ENCODE measurements around the gene PWP1.
"Not testable (repeated sequence)": the region's sequence is repeated elsewhere in the genome, so short reads cannot be mapped to it uniquely, and the experiment has no call there.

The PWP1 gene

DNA sequence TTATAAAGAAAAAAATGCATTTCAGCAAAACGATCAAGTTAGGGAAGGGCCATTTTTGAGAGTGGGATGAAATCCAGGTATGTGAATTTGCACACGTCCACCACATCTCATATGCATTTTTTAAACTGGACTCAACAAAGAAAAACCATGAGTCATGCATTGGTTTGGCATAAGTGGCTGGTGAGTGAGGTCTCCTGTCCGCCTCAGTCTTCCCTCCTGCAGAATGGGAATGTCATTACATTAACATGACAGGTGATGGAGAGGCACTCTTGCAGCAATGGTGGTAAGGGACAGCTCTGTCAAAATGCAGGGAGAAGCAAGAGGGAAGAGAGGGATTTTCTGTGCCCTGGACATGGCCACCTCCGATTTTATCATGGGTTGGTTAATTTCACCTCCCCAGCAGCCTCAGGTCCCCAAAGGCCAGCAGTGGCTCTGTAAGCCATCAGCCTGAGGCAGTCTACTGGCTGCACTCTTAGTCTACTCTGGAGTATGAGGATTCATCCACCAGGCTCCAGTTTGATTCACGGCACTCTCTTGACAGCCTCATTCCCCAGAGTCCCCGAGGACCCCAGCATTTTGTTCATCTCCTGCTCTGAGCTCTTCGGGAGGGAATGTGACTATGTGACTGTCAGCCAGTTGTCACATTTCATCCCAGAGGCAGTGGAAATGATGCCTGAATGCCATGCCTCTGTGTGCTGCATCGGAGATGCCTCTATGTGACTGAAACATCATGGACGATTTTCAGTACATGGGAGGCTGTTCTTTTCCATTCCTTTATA, 17.1 kb upstream of the PWP1 start:
- no peak for DNase-seq

DNA sequence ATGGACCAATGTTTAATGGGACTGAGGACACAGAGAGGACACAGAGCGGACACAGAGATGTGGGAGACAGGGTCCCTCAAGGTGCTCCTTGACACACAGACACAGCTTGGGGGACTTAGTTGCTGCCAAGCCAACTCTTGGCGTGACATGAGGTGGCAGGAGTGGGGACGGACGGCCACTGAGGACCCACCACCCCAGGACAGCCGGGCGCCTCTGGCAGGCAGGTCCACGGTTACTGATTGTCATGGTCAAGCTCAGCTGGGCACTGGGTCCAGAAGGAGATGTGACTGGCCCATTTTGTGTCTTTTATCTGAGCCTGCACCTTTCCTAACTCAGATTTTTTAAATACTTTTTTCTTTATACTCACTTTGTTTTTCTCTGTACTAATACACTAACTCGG, 15.7 kb upstream of the PWP1 start:
- DNase-seq = no peak

DNA sequence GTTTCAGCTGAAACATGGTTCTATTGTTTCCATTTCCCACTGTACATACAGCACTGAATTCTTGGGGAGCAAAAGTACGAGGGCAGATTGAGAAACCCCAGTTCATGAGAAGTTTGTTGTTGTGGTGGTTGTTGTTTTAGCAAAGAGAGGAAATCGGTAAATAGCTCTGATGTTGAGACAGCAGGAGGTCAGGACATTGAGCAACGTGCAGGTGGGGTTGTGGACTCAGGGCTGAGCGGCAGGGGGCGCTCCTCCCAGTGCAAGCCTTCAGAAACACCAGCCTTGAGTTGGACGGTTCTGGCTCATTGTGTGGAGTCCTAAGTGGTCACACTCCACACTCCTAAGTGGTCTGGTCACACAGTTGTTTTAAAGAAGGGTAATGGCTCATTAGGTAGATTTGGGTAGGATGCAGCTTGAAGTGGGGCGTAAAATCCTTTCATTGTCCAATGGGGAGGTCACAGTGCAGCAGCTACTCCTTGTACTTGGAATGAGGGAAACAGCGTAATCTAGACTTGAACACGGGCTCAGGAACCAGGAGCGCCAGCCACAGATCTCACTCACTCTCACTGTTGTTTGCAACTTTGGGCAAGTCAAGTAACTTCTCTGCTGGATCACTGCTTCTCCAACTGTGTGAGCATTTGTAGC, 14.5 kb upstream of the PWP1 start:
- peak in 1 of 2 donors; percentile 9 for DNase-seq

DNA sequence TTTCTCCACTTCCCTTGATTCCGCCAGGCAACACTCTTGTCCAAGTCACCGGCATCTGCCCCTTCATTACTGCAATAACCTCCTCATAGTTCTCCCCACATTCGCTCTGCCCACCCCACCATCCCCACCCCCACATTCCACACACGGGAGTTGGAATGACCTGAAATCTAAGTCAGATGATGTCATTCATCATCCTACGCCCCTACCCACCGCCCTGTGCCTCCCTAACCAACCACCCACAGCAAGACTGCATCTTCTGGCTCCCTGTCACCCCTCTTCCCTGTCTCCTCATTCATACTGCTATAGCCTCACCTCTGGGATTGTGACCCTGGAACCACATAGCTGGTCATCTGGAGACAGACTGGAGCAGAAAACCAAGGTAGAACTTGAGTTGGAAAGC, 7.9 kb upstream of the PWP1 start:
- DNase-seq = no peak

DNA sequence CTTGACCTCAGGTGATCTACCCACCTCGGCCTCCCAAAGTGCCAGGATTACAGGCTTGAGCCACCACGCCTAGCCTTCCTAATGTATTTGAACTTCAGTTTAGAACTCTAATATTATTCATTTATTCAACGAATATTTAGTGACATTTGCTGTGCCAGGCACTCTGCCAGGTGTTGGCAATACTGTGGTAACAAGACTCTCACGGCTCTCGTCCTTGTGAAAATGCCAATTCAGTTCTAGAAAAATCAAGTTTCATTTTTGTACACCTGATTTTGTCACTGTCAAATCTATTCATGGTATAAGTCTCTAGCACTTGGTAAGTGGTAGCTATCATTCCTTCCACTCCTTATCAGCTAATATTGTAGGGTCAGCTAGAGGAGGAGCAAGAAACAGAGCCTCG, 6.3 kb upstream of the PWP1 start:
- DNase-seq = no peak

DNA sequence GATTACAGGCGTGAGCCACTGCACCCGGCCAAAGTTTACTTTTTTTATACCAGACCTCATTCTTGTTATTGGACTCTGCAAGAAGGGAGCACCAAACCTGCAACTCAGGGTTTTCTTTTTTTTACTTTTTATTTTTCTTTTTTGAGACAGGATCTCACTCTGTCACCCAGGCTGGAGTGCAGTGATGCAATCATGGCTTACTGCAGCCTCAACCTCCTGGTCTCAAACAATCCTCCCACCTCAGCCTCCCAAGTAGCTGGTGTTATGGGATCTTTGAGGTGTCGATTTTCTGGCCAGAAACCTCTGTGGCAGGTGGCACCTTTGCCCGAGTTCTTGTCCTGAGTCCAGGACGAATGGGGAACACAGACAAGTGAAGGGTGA, 4.2 kb upstream of the PWP1 start:
- no peak for DNase-seq

DNA sequence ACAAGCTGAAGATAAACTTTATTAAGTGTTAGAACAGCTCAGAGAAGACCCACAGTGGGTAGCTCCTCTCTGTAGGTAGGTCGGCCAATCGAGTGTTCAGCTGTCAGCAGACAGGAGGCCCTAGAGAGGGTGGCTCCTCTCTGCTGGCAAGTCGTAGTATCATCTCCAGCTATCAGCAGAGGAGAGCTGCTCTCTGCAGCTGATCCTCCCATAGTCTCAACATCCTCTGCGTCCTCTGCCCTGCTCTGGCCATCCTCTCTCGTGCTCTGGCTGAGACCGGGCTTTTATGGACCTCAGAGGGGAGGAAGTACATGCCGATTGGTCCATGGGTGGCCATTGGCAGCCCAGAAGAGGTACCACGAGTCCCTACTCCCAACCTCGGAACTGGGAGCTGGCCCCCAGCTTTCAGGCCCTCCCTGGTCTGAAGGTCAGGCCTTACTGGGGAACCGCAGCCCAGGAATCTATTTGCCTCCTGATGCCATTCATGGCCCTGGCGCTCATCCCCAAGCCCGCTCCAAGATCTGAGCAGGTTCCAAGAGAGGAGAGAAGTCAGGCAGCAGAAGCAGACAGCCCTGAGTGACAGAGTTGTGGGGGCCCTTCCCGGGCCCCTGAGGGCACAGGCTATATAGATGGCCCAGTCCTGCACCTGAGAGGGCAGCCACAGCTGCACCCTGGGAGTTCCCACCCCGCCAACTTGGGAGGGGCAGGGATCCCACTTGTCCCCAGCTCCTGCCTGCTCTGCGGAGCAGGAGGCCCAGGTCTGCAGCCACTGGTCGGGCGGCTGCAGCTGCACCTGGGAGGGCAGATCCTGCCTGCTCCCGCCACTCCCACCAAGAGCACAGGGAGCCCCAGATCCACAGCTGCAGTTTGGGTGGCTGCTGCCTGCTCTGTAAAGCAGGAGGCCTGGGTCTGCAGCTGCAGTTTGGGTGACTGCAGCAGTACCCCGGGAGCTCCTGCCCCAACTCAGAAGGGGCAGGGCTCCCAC, 3.5 kb upstream of the PWP1 start:
- DNase-seq = no peak

DNA sequence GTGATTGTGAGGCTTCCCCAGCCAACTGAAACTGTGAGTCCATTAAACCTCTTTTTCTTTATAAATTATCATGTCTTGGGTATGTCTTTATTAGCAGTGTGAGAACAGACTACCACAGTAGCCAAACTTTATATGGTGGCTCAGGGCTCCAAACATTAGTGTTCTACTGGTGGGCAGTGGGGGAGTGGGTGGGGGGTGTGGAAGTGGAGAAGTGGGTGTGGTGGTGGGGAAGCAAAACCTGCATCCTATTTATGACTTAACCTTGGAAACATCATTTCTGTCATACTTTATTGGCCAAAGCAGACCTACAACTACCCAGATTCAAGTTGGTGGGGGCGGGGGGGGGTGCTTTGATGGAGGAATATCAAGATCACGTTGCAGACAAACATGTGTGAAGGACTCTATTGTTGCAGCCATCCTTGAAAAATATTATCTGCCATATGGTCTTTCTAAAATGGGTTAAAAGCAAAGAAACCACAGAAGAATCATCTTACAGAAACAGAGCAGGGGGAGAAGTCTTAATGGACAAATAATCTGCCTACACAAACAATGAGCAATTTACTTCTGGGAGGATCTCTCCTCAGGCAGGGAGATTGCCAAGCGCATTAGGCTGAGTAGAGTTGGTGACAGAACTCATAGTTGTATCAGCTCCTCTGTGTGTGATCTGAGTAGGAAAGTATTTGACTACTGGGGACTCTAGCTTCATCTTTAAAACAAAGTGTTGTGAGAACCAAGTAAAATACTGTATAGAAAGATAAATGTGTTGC, 1.4 kb upstream of the PWP1 start:
- no peak for DNase-seq

DNA sequence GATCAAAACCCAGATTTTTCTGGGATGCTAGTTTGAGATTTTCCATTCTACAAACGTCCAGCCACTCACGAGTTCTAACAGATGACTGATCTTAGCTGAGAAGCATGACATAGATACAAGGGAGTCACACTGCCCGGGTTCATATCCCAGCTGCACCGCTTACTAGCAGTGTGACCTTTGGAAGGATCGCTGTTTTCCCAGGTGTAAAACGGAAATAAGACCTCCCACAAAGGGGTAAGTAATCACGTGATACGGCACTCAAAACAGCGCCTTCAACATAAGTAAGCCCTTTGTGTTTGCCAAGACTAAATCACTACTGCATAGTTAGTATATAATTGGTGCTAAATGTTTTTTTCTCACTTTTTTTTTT, 624 bp upstream of the PWP1 start:
- peak; percentile 11 to 32 for DNase-seq

DNA sequence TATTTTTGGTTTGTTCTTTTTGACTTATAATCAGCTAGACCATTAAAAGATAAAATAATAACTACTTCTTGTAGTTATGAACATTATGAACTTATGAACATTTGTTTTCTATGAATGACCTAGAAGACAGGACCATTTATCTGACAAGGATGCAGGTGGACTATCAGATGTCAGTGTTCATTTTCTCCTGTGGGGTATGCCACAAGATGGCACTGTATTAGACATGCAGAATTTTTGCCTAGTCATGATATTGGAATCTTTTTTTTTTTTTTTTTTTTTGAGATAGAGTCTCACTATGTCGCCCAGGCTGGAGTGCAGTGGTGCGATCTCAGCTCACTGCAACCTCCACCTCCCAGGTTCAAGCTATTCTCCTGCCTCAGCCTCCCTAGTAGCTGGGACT, 10.2 kb downstream of the PWP1 start:
- not testable (repeated sequence) for DNase-seq

DNA sequence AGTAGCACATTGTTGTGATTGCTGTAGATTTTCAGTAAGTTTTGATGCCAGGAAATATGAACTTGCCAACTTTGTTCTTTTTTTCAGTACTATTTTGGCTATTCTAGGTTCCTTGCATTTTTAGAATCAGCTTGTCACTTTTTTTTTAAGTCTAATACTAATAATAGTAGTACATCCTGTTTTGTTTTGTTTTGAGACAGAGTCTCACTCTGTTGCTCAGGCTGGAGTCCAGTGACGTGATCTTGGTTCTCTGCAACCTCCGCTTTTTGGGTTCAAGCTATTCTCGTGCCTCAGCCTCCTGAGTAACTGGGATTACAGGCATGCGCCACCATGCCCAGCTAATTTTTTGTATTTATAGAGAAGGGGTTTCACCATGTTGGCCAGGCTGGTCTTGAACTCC, 16.5 kb downstream of the PWP1 start:
- DNase-seq = no peak

DNA sequence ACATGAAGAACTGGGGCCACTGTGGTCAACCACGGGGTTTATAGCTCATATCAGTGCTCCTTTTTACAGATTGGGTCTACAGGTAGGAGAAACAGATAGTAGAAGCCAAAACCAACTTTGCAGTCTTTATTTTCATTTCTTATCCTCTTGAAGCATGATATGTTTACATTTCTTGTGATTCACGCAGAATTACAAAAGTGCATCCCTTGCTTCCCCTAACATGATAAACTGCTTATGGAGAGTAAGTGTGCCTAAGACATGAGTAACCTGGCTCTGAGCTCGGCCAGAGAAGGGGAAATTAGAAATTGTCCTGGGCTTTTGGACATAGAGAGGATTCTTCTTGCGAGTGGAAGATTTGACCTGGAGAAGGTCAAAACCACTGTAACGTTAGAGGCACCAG, 18.4 kb downstream of the PWP1 start:
- no peak for DNase-seq

DNA sequence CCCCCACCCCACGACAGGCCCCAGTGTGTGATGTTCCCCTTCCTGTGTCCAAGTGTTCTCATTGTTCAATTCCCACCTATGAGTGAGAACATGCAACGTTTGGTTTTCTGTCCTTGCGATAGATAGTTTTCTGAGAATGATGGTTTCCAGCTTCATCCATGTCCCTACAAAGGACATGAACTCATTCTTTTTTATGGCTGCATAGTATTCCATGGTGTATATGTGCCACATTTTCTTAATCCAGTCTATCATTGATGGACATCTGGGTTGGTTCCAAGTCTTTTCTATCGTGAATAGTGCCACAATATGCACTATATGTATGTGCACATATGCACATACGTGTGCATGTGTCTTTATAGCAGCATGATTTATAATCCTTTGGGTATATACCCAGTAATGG, 19.9 kb downstream of the PWP1 start:
- DNase-seq = not testable (repeated sequence)

DNA sequence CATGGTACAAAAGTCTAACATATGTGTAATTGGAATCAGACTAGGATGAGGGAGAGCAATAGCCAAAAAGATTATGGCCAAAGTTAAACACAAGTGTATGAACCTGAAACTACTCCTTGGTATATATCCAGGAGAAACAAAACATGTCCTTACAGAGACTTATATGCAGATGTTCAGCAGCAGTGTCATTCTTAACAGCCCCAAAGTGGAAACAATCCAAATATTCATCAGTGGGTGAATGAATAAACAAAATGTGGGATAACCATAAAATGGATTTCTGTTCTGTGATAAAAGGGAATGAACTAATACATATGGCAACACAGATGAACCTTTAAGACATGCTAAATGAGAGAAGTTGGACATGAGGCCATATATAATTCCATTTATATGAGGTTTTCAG, 30.2 kb downstream of the PWP1 start:
- DNase-seq = no peak

DNA sequence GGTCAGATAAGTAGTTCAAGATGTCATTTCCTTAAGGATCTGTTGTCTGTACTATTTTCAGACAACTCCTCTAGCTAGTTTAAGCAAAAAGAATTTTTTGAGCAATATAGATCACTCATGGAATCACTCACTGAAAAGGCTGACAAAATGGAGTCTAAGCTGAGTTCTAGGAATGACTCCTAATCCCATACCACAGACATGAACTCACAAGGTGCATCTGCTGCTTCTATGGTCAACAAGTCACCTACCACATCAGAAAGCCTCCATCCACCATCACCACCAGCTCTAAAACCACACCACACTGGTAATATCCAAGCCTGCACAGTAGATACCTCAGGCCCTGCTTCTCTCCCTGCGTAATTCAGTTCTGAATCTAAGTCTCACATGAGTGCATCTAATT, 33.0 kb downstream of the PWP1 start:
- DNase-seq = no peak

DNA sequence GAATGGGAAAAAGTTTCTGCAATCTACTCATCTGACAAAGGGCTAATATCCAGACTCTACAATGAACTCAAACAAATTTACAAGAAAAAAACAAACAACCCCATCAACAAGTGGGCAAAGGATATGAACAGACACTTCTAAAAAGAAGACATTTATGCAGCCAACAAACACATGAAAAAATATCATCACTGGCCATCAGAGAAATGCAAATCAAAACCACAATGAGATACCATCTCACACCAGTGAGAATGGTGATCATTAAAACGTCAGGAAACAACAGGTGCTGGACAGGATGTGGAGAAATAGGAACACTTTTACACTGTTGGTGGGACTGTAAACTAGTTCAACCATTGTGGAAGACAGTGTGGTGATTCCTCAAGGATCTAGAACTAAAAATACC, 41.7 kb downstream of the PWP1 start:
- DNase-seq = not testable (repeated sequence)

DNA sequence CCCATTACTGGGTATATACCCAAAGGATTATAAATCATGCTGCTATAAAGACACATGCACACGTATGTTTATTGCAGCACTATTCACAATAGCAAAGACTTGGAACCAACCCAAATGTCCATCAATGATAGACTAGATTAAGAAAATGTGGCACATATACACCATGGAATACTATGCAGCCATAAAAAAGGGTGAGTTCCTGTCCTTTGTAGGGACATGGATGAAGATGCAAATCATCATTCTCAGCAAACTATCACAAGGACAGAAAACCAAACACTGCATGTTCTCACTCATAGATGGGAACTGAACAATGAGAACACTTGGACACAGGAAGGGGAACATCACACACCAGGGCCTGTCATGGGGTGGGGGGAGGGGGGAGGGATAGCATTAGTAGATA, 42.1 kb downstream of the PWP1 start:
- DNase-seq = not testable (repeated sequence)

DNA sequence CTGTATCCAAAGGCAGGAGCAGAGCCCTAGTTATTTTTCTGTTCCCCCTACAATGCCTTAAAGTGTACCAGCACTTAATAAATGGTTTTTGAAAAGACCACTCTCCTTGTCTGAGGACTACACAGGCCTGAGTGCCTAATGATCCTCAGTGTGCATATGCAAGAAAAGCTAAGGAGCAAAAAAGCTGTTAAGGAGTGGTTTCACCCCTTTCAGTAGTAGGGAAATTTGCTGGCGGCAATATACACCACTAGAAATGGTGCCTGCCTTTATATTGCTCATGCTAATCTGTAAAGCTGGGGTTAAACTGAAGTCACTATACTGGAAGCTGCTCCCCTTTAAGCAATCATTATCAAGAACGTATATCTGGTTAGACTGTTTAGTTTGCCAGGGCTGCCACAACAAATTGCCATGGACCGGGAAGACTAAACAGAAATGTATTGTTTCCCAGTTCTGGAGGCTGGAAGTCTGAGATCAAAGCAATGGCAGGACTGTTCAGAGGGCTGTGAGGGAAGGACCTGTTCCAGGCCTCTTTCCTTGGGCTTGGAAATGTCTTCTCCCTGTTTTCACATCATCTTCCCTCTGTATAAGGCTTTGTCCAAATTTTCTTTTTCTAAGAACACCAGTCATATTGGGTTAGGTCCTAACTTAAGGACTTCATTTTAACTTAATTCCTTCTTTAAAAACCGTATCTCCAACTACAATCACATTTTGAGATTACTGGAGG, 45.2 kb downstream of the PWP1 start:
- DNase-seq = no peak

DNA sequence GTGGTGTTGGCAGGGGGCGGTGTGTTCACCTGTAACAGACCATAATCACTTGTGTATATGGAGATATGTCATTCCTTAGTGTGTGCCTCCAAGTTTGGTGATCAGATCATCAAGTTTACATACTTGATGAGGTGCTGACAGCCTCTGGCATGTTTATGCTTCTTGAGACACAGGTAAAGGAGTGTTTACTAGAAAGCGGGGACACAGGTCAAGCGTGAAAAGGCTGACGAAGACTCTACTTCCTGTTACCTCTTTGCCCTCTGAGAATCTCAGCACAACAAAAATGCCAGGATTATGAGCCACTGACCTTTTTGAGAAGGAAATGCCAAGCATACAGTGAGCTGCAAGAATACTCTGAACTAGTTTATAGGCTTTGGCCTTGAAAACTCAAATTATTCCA, 45.8 kb downstream of the PWP1 start:
- DNase-seq = no peak

DNA sequence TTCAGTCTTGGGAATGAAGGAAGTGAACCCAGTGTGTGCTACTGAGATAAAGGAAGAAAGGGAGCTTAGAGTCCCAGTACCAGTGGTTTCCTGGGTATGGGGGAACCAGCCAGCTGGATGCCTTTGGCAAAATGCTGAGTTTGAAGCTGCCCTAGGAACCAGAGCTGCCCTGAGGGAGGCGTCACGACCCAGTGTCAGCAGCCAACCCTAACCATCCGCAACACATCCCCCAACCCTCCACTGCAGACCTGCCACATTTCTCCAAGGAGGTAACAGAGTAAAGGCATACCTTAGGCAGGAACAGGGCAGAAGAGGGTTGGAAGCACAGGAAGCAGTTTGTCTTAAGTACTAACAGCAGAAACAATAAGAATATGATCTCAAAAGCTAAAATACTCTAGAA, 46.8 kb downstream of the PWP1 start:
- DNase-seq = no peak

DNA sequence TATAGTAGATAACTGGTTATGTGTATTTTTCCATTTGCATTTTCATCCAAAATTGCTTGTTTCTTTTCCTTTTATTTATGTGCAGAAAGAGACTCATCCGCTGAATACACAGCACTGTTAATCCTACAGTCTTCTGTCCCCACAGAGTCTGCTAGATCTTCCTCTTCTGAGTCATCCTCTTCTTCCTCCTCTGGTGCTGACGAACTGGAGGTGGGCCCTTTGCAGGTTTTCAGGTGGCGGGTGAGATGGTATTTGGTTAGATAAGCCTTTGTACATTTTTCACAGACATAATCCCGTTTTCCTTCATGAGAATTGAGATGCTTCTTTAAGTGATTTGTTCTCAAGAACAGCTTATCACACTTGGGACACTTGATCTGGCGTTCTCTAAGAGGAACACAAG, 48.5 kb downstream of the PWP1 start:
- no peak for DNase-seq

DNA sequence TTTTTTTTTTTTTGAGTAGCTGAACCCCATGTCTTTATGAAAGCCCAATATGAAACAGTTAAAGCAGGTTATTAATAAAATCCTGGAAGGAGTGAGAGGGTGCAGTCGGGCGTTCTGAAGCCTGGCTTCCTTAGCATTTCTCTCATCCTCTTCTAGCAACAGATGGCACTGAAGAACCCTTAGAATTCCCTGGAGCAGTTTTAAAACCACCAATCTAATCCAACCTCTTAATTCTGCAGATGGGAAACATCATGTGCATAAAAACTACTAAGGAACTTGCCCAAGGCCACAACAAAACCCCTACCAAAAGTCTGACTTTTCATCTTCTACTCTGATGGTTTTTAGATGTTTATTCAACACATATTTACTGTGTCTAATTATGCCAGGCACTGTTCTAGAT, 50.2 kb downstream of the PWP1 start:
- no peak for DNase-seq

Measured in activated CD4-positive, alpha-beta T cell treated with anti-CD3 and anti-CD28 coated beads for 4 hours (primary cell).